GM21526 (cell line): ENCODE results near the gene GLIPR1.
"Not testable (repeated sequence)": the region's sequence is repeated elsewhere in the genome, so short reads cannot be mapped to it uniquely, and the experiment has no call there.

Source experiments
- ATAC-seq: cut with Tn5 transposase; IDR thresholded peaks from one replicate; pipeline ENCODE4 v1.9.1; 2021; ENCODE audit warnings: moderate library complexity; ENCODE audit not compliant: unreplicated experiment, low FRiP score

The GLIPR1 gene

DNA sequence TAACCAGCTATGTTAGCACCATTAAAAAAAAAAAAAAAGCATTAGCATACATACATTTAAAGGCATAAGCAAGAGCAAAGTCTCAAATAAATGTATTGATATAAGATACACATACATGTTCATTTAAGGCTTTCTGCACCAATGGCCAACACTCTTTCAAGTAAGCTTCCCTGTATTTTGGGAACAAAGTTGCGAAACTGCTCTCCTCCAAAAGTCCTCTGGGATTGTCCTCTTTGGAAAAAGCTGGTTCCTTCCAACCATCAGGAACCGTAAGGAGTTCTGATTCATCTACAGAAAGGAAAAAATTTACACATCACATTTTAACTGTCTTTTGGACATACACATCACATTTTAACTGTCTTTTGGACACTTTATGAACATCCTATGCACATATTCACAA is 27.6 kb downstream of the GLIPR1 start:
- ATAC-seq, result no peak

- ATAC-seq, result no peak
Measured at GRCh38 chr12:75509621-75510020, 29.1 kb downstream of the GLIPR1 start.

DNA sequence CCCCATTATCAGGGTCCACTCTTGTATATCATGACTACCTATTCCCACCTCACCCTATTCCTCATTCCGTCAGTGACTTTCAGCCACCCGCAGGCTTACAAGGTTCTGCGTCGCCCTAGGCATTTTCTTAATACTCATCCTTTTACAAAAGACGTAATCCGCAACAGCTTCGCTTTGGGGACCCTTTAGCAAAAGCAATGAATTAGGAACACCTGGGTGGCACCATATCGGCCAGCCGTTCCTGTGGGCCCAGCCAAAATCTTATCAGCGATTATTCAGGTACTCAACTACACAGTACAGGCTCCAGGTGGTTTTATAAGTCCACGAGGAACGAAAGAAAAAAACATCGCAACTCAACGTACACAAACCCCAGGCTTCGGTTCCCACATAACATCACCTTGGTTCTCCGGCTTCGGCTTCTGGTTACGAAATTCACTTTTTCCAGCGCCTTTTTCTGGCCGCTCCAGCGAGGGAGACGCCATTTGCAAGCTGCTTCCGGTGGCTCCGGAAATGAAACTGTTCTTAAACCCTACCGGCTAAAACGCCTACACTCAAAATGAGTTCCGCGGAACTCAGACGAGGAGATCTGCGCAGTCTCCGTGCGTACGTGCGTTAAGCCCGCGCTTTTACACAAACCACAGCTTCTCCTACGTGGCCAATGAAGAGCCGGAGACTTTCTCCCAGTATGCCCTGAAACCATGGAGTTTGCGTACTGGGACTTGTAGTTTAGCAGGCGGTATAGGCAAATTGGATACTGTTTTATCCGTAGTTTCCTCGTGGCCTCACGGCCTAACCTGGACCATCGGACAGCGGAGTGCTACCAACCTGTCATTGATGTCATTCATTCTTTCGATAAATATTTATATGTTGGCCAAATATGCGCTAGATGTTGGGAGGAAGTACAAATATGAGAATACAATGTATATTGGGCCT is 30.8 kb downstream of the GLIPR1 start, which contains the start of gene KRR1:
KRR1 (minus strand) TSS at position 494 of the 933 bp plus-strand sequence; CDS start at position 482, 12 bp downstream.
- ATAC-seq, result peak; percentile 94

DNA sequence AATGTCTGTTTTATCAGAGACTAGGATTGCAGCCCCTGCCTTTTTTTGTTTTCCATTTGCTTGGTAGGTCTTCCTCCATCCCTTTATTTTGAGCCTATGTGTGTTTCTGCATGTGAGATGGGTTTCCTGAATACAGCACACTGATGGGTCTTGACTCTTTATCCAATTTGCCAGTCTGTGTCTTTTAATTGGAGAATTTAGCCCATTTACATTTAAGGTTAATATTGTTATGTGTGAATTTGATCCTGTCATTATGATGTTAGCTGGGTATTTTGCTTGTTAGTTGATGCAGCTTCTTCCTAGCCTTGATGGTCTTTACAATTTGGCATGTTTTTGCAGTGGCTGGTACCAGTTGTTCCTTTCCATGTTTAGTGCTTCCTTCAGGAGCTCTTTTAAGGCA is 40.7 kb downstream of the GLIPR1 start:
- not testable (repeated sequence) for ATAC-seq

GRCh38 chr12:75522124-75522523 is 41.6 kb downstream of the GLIPR1 start:
- ATAC-seq, result not testable (repeated sequence)

- no peak for ATAC-seq
Measured at GRCh38 chr12:75525263-75525662, 44.7 kb downstream of the GLIPR1 start.

DNA sequence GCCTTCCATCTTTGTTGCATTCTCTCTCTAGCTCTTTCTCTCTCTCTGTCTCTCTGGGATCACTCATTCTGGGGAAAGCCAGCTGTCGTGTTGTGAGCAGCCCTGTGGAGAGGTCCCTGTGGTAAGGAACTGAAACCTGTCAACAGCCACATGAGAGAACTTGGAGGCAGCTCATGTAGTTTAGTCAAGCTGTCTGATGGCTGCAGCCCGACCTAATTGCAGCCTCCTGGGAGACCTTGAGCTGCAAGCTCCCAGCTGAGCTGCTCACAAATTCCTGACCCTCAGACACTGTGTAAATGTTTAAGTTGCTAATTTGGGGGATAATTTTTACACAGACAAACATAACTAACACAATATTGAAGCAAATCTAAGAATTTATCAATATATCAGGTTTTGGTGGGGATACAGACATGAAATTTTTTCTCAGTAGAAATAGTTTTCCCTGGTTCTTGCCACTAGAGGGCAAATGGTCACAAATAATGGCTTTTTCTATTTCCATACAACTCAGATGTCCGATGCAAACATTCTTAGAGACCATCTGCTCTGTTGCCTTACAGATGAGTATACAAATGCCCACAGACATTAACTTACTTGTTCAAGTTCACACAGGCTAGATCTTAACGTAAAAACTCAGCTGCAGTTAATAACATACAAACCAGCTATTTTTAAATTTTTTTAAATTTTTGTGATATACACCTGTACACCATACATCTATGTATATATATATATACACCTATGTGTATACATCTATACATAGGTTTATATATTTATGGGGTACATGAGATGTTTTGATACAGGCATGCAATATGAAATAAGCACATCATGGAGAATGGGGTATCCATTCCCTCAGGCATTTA is 46.3 kb downstream of the GLIPR1 start:
- peak; percentile 96 for ATAC-seq

DNA sequence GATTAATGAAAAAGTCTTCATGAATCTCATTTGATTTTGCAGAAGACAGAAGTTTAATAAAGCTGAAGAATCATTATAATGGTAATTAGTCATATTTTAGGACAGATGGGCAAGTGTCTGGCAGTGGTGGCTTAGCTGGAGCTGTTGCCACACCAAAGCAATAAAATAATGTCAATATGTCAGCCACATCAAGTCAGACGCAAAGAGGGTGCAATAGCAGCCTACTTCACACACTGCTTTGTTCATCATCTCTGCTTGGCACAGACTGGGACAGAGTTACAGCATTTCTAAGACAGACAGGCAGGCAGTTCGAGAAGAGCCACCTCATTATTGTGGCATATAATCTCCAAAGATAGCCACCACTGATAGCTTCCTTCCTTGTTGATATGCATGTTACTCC is 47.7 kb downstream of the GLIPR1 start:
- no peak for ATAC-seq

- no peak for ATAC-seq
Measured at GRCh38 chr12:75528692-75529091, 48.1 kb downstream of the GLIPR1 start.

- no peak for ATAC-seq
Measured at GRCh38 chr12:75529316-75529715, 48.8 kb downstream of the GLIPR1 start.

GRCh38 chr12:75529826-75530225 is 49.3 kb downstream of the GLIPR1 start:
- ATAC-seq, result no peak

- no peak for ATAC-seq
Measured at GRCh38 chr12:75533239-75533638, 52.7 kb downstream of the GLIPR1 start.

DNA sequence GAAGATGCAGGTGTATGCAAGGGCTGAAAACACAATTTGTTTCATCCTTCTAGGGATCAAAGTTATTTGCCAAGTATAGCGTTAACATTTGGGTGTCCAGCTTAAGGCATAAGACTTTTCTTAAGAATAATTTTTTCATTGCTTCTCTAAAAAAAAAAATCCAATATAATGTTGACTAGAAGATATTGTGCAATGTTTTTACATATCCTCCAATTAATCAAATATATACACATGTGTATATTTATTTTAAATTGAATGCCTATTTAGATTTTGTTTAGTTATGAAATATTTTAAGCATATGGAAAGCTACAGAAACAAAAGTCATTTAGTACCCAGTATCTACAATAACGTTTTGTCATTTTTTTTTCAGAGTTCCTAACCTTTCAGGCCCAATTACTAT is 59.3 kb downstream of the GLIPR1 start:
- no peak for ATAC-seq

DNA sequence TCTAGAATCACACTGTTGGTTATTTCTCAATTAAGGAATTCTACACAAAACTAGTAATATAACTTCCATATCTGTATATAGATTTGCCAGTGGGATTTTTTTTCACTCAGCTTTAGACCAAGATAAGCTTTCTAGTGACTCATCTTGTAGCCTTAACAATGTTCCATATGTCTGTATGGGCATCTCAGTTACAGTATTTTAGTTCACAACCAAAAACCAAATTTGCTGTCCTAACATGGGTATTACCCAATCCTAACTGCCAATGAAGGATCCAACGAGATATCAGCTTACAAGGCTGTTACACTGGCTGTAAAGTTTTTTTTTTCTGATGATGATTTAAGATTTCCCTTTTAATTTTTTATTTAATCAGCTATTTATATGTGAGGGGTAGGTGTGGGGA is 62.4 kb downstream of the GLIPR1 start:
- no peak for ATAC-seq

GRCh38 chr12:75543529-75543928 is 63.0 kb downstream of the GLIPR1 start:
- ATAC-seq, result no peak

GRCh38 chr12:75545636-75546035 is 65.1 kb downstream of the GLIPR1 start:
- no peak for ATAC-seq

GRCh38 chr12:75548879-75549278 is 68.3 kb downstream of the GLIPR1 start:
- ATAC-seq, result no peak

GRCh38 chr12:75549989-75550388 is 69.4 kb downstream of the GLIPR1 start:
- no peak for ATAC-seq

DNA sequence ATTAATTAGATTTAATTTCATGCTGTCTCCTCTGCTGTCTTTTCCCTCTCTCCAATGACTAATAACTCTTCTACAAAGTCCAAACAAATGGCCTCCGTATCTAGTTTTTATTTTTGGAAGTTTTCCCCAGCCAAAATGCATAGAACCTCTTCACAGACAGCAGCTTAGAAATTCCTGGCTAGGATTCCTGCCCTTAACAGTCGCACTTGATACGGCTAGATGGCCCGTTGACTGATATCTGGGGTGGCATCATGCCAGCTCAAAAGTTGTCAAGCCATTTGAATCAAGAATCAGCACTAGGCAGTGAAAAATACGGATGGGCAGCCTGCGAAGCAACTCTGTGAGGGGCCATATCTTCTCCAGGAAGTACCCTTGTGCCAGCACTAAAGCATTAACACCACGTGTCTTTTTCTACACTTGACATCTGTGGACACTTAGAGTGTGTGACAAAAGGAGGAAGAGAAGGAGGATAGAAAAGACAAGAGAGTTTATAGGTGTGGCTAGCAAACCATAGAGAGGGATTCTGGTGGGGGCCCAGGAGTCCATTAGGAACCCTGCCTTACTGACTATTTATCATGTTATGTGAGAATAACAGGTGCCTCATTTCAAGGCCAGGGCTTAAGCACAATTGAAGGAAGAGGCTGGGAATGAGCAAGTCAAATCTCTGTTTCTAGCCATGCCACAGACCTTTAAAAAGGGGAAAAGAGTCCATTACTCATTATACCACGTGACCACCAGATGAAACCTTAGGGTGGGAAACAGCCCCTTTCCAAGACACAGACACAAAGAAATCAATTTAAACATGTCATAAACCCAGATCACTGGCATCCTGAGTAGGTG is 70.1 kb downstream of the GLIPR1 start:
- ATAC-seq, result no peak

DNA sequence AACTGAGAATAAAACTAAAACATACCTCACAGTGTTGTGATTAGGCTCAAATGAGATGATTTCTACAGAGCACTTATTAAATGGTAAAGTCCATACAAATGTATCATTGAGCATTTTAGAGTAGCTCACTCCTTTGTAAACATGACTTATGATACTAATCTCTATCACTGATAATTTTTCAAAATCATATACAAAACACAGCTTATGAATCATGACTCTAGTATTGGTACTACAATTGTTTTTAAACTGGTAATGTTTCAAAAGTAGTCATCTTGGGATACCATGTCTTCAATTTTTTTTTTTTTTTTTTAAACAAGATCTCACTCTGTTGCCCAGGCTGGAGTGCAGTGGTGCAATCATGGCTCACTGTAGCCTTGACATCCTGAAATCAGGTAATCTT is 70.9 kb downstream of the GLIPR1 start:
- ATAC-seq, result no peak
